CD1c-positive myeloid dendritic cell (primary cell): ENCODE measurements around the gene PCDHGA6.
A peak's percentile ranks its signal among the peaks of the same experiment; 100 is the strongest.

Experiments
- DNase-seq: peaks from one replicate; pipeline ENCODE4 v3.0.0-alpha.2; 2016; ENCODE audit errors: extremely low spot score

PCDHGA6 gene

DNA sequence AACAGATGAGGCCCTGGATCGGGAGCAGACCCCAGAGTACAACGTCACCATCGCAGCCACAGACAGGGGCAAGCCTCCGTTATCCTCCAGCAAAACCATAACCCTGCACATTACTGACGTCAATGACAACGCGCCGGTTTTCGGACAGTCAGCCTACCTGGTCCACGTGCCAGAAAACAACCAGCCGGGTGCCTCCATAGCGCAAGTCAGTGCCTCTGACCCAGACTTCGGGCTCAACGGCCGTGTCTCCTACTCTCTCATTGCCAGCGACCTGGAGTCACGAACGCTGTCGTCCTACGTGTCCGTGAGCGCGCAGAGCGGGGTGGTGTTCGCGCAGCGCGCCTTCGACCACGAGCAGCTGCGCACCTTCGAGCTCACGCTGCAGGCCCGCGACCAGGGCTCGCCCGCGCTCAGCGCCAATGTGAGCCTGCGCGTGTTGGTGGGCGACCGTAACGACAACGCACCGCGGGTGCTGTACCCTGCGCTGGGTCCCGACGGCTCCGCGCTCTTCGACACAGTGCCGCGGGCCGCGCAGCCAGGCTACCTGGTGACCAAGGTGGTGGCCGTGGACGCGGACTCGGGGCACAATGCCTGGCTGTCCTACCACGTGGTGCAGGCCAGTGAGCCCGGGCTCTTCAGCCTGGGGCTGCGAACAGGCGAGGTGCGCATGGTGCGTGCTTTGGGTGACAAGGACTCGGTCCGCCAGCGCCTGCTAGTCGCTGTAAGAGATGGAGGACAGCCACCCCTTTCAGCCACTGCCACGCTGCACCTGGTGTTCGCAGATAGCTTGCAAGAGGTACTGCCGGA lies 45.6 kb downstream of the PCDHGA6 start:
- DNase-seq, result no peak

DNA sequence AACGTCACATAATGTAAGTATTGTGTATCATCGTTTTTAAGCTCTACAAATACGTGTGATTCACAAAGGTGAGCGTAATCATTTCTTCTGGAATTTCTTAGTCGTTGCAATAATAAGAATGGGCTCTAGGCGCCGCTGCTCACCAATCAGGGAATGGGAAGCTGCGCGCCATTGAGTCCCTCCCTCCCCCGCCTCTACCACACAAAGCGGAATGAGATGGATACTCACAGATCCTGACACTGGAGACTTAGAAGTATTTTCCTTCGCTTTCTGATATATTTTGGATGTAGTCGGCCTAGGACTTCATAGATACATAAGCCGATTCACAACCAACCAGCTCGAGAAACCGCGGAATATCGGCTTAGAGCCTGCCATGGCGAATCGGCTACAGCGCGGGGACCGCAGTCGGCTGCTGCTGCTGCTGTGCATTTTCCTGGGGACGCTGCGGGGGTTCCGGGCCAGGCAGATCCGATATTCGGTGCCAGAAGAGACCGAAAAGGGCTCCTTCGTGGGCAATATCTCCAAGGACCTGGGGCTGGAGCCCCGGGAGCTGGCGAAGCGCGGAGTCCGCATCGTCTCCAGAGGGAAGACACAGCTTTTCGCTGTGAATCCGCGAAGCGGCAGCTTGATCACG lies 47.3 kb downstream of the PCDHGA6 start, which contains the start of gene PCDHGA11:
TSS of gene PCDHGA11 (plus strand) at position 197 of the 634 bp plus-strand sequence. CDS start at position 374, 177 bp downstream.
- DNase-seq, result peak; percentile 84

DNA sequence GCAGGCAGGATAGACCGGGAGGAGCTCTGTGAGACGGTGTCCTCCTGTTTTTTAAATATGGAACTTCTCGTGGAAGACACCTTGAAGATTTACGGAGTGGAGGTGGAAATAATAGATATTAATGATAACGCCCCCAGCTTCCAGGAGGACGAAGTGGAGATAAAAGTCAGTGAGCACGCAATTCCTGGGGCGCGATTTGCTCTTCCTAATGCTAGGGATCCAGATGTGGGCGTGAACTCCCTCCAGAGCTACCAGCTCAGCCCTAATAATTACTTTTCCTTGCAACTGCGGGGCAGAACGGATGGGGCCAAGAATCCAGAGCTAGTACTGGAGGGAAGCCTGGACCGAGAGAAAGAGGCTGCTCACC lies 47.8 kb downstream of the PCDHGA6 start:
- DNase-seq, result no peak

DNA sequence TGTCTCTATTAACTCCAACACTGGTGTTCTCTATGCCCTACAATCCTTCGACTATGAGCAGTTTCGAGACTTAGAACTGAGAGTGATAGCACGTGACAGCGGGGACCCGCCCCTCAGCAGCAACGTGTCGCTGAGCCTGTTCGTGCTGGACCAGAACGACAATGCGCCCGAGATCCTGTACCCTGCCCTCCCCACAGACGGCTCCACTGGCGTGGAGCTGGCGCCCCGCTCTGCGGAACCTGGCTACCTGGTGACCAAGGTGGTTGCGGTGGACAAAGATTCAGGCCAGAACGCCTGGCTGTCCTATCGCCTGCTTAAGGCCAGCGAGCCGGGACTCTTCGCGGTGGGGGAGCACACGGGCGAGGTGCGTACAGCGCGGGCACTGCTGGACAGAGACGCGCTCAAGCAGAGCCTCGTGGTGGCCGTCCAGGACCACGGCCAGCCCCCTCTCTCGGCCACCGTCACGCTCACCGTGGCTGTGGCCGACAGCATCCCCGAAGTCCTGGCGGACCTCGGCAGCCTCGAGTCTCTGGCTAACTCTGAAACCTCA lies 49.1 kb downstream of the PCDHGA6 start:
- DNase-seq, result no peak

DNA sequence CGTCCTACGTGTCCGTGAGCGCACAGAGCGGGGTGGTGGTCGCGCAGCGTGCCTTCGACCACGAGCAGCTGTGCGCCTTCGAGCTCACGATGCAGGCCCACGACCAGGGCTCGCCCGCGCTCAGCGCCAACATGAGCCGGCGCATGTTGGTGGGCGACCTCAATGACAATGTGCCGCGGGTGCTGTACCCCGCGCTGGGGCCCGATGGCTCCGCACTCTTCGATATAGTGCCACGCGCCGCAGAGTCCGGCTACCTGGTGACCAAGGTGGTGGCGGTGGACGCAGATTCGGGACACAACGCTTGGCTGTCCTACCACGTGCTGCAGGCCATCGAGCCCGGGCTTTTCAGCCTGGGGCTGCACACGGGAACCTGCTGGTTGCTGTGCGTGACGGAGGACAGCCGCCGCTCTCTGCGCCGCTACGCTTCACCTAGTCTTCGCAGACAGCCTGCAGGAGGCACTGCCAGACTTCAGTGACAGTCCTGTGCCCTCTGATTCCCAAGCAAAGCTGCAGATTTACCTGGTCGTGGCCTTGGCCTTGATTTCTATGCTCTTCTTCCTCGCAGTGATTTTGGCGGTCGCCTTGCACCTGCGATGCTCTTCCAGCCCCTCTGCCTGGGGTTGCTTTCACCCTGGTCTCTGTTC lies 54.2 kb downstream of the PCDHGA6 start:
- no peak for DNase-seq
